GM12801 (cell line): Measurements from ENCODE around the gene NOXA1.

Experiments used
- CTCF ChIP-seq: IDR thresholded peaks from one replicate; pipeline ENCODE4 v1.5.1; 2011; ENCODE audit warnings: control low read depth; ENCODE audit not compliant: insufficient read length; ENCODE audit errors: extremely low read depth

The NOXA1 gene

GRCh38 chr9:137467161-137467581 lies 44.0 kb downstream of the NOXA1 start:
- TF ChIP-seq CTCF: no peak

GRCh38 chr9:137467896-137468295 lies 44.7 kb downstream of the NOXA1 start:
- TF ChIP-seq CTCF: no peak

- no peak for TF ChIP-seq CTCF
Measured at GRCh38 chr9:137470785-137471184, 47.6 kb downstream of the NOXA1 start.

- TF ChIP-seq CTCF: no peak
Measured at GRCh38 chr9:137474271-137474670, 51.1 kb downstream of the NOXA1 start.

- no peak for TF ChIP-seq CTCF
Measured at GRCh38 chr9:137475666-137476065, 52.5 kb downstream of the NOXA1 start.

GRCh38 chr9:137476856-137477255 lies 53.7 kb downstream of the NOXA1 start:
- no peak for TF ChIP-seq CTCF

- TF ChIP-seq CTCF: no peak
Measured at GRCh38 chr9:137477778-137478612, 54.8 kb downstream of the NOXA1 start.
